ENCODE measurements around the gene GLOD5. TPM values are rescaled to one million over a fixed set of nuclear protein-coding genes. Genes with fewer than 3 reads are reported as not detected.
"Not testable (repeated sequence)": the region's sequence is repeated elsewhere in the genome, so short reads cannot be mapped to it uniquely, and the experiment has no call there.

The GLOD5 gene
- total RNA-seq, 4 donors from 2014 or later = not detected

DNA sequence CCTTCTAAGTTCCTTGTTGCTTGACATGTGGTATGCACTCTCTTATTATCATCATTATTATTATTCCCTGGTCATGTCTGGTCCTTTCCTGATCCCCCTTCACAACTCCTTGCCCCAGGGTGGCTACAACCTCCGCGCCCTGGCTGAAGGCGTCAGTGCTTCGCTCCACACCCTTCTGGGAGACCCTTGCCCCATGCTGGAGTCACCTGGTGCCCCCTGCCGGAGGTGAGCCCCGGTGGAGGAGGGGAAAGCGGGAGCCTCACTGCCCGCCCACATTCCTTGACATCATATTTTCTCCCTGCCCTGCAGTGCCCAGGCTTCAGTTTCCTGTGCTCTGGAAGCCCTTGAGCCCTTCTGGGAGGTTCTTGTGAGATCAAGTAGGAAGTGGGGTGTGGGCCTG is 53.7 kb downstream of the GLOD5 start:
- no peak for TF ChIP-seq POLR2A (IDR thresholded peaks at IDR 0.05)
- TF ChIP-seq, protein P1, sequence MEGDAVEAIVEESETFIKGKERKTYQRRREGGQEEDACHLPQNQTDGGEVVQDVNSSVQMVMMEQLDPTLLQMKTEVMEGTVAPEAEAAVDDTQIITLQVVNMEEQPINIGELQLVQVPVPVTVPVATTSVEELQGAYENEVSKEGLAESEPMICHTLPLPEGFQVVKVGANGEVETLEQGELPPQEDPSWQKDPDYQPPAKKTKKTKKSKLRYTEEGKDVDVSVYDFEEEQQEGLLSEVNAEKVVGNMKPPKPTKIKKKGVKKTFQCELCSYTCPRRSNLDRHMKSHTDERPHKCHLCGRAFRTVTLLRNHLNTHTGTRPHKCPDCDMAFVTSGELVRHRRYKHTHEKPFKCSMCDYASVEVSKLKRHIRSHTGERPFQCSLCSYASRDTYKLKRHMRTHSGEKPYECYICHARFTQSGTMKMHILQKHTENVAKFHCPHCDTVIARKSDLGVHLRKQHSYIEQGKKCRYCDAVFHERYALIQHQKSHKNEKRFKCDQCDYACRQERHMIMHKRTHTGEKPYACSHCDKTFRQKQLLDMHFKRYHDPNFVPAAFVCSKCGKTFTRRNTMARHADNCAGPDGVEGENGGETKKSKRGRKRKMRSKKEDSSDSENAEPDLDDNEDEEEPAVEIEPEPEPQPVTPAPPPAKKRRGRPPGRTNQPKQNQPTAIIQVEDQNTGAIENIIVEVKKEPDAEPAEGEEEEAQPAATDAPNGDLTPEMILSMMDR (IDR thresholded peaks at IDR 0.05 in 4 of 5, conservative IDR thresholded peaks at IDR 0.05 in 1 of 5) = no peak
- no peaks in the 10 kb centered on the region for H3K4me1 ChIP-seq
- in situ Hi-C loops (cut with MboI; ENCODE audit: low sequenced_read_pairs in 4 of 4) = loop anchor here in 1 of 4 donors (25.0 kb wide), 1 partner anchor 153 kb away; no protein-coding TSS in a partner anchor
- H3K27me3 ChIP-seq = no peaks in the 10 kb centered on the region
- no peaks in the 10 kb centered on the region for H3K9me3 ChIP-seq
- no peak for DNase-seq
- no peak overlapping the region for H3K27ac ChIP-seq
- no peak overlapping the region for H3K4me3 ChIP-seq
- no peak for ATAC-seq
- intact Hi-C loops (cut with DNase I; ENCODE audit: low total_unique reads) = no loop called here
- peaks cover 0 to 14% of the 10 kb centered on the region in 2 donors for H3K36me3 ChIP-seq

GRCh38 chrX:48816014-48816810 is 54.7 kb downstream of the GLOD5 start:
- no peaks in the 10 kb centered on the region for H3K27me3 ChIP-seq
- DNase-seq (no peak), ATAC-seq (no peak)
- intact Hi-C loops (cut with DNase I; ENCODE audit: low total_unique reads) = no loop called here
- TF ChIP-seq, protein P1 (IDR thresholded peaks at IDR 0.05 in 4 of 5, conservative IDR thresholded peaks at IDR 0.05 in 1 of 5) = no peak
- no peak overlapping the region for H3K4me3 ChIP-seq
- H3K27ac ChIP-seq = no peak overlapping the region
- peaks cover 0 to 12% of the 10 kb centered on the region in 2 donors for H3K36me3 ChIP-seq
- no peaks in the 10 kb centered on the region for H3K4me1 ChIP-seq
- in situ Hi-C loops (cut with MboI; ENCODE audit: low sequenced_read_pairs in 4 of 4) = loop anchor here in 1 of 4 donors (25.0 kb wide), 1 partner anchor 154 kb away; no protein-coding TSS in a partner anchor
- H3K9me3 ChIP-seq = no peaks in the 10 kb centered on the region

GRCh38 chrX:48818098-48818497 is 56.6 kb downstream of the GLOD5 start:
- ATAC-seq = no peak
- H3K27ac ChIP-seq = no peak overlapping the region
- intact Hi-C loops (cut with DNase I; ENCODE audit: low total_unique reads) (no loop called here), in situ Hi-C loops (cut with MboI; ENCODE audit: low sequenced_read_pairs in 4 of 4) (loop anchor here in 1 of 4 donors (25.0 kb wide), 1 partner anchor 156 kb away; no protein-coding TSS in a partner anchor)
- H3K4me3 ChIP-seq = no peak overlapping the region
- TF ChIP-seq, protein P1 (IDR thresholded peaks at IDR 0.05 in 4 of 5, conservative IDR thresholded peaks at IDR 0.05 in 1 of 5) = no peak
- TF ChIP-seq POLR2A (IDR thresholded peaks at IDR 0.05) = no peak
- no peaks in the 10 kb centered on the region for H3K9me3 ChIP-seq
- DNase-seq = no peak
- no peaks in the 10 kb centered on the region for H3K4me1 ChIP-seq
- no peaks in the 10 kb centered on the region for H3K27me3 ChIP-seq
- peaks cover 0 to 4% of the 10 kb centered on the region in 2 donors for H3K36me3 ChIP-seq

- H3K27me3 ChIP-seq = no peaks in the 10 kb centered on the region
- intact Hi-C loops (cut with DNase I; ENCODE audit: low total_unique reads) = no loop called here
- in situ Hi-C loops (cut with MboI; ENCODE audit: low sequenced_read_pairs in 4 of 4) = loop anchor here in 1 of 4 donors (25.0 kb wide), 1 partner anchor 157 kb away; no protein-coding TSS in a partner anchor
- no peak for ATAC-seq
- no peak overlapping the region for H3K4me3 ChIP-seq
- TF ChIP-seq, protein P1 (IDR thresholded peaks at IDR 0.05 in 4 of 5, conservative IDR thresholded peaks at IDR 0.05 in 1 of 5) = no peak
- no peak for TF ChIP-seq POLR2A (IDR thresholded peaks at IDR 0.05)
- H3K4me1 ChIP-seq = no peaks in the 10 kb centered on the region
- H3K9me3 ChIP-seq = no peaks in the 10 kb centered on the region
- H3K27ac ChIP-seq = no peak overlapping the region
- no peak for DNase-seq
- H3K36me3 ChIP-seq = peaks cover 0 to 4% of the 10 kb centered on the region in 2 donors
Measured at GRCh38 chrX:48818866-48819265, 57.3 kb downstream of the GLOD5 start.

DNA sequence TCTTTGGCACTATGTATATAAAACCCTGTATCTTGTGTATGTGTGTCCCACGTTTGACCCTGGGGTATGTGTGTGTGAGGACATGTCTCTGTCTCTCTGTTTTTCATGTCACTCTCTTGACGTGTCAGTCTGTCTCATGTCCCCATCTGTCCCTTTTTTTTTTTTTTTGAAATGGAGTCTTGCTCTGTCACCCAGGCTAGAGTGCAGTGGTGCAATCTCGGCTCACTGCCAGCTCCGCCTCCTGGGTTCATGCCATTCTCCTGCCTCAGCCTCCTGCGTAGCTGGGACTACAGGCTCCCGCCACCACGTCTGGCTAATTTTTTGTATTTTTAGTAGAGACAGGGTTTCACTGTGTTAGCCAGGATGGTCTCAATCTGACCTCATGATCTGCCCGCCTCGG is 57.8 kb downstream of the GLOD5 start:
- H3K4me1 ChIP-seq; H3K36me3 ChIP-seq; H3K27ac ChIP-seq; intact Hi-C loops (cut with DNase I; ENCODE audit: low total_unique reads); H3K9me3 ChIP-seq; ATAC-seq; H3K27me3 ChIP-seq; DNase-seq; H3K4me3 ChIP-seq: not testable (repeated sequence)
- in situ Hi-C loops (cut with MboI; ENCODE audit: low sequenced_read_pairs in 4 of 4) = loop anchor here in 1 of 4 donors (25.0 kb wide), 1 partner anchor 157 kb away; no protein-coding TSS in a partner anchor
